Measurements from ENCODE around the gene CYP21A2. TPM values are rescaled to one million over a fixed set of nuclear protein-coding genes. Genes with fewer than 3 reads are reported as not detected.

CYP21A2 gene
- total and polyA plus RNA-seq, 2 of the 8 experiments (the other 6 are each of a cell fraction or from before 2014, with no cell fraction given) = 0.22 to 0.23 TPM

- 90% methylated on average over 14 of the region's 14 CpGs; no CpG with 5 or more reads in 1 of the 2 experiments for WGBS, 2 experiments (ENCODE audit: extremely low coverage in 1 of 2, insufficient coverage in 1 of 2, insufficient read length in 1 of 2, insufficient replicate concordance in 2 of 2, low coverage in 1 of 2, low lambda C conversion rate in 2 of 2, missing lambda C conversion rate in 1 of 2)
- FAIRE-seq = no peak
- no peak overlapping the region for H4K5ac ChIP-seq (ENCODE audit: insufficient read length, low read depth, low read length)
- H3K14ac ChIP-seq (ENCODE audit: insufficient read length) = no peak overlapping the region
- H4K91ac ChIP-seq (replicated peaks; ENCODE audit: insufficient read length, low read length) = no peak overlapping the region
- no peak overlapping the region for H2BK5ac ChIP-seq (ENCODE audit: low read depth, low read length)
- no peaks in the 10 kb centered on the region for H3K23me2 ChIP-seq (ENCODE audit: low read depth, low read length)
- no peak overlapping the region for H2AK5ac ChIP-seq (ENCODE audit: low read depth, low read length)
- H3K23ac ChIP-seq (ENCODE audit: insufficient read length) = no peak overlapping the region
- no peak overlapping the region for H2BK120ac ChIP-seq (replicated peaks; ENCODE audit: low read depth, low read length)
- no peaks in the 10 kb centered on the region for H3K79me1 ChIP-seq (ENCODE audit: low read depth, low read length)
- H3K79me2 ChIP-seq (ENCODE audit: control insufficient read depth in 1 of 2, insufficient read depth in 2 of 2, low read length in 2 of 2) = no peaks in the 10 kb centered on the region
- POLR2A ChIA-PET (ENCODE audit: partially characterized antibody) = no interaction called here
- CTCF ChIA-PET (ENCODE audit: partially characterized antibody) = interaction anchor here (4.1 kb wide), 1 partner anchor 18 kb away, joined by 19 read pairs; no protein-coding TSS in a partner anchor
- H3K4me2 ChIP-seq (ENCODE audit: insufficient read depth in 1 of 2, low read depth in 2 of 2, low read length in 2 of 2) = no peak overlapping the region
- no peak overlapping the region for H3K4me3 ChIP-seq (ENCODE audit: extremely low read depth in 1 of 4, insufficient read depth in 2 of 4, low read depth in 3 of 4, low read length in 4 of 4)
- no peak overlapping the region for H3K27ac ChIP-seq (ENCODE audit: low read depth, low read length)
- no peaks in the 10 kb centered on the region for H3K4me1 ChIP-seq (replicated peaks in 1 of 4; ENCODE audit: control insufficient read depth in 3 of 4, insufficient read depth in 4 of 4, low read length in 3 of 4)
- no peak overlapping the region for H3K9ac ChIP-seq (replicated peaks in 1 of 4; ENCODE audit: extremely low read depth in 1 of 4, low read depth in 3 of 4, low read length in 3 of 4)
- no peak overlapping the region for H3K4ac ChIP-seq (replicated peaks; ENCODE audit: insufficient read length, low read depth, low read length)
- no peaks in the 10 kb centered on the region for H4K20me1 ChIP-seq (replicated peaks in 1 of 2; ENCODE audit: control insufficient read depth in 1 of 2, insufficient read depth in 2 of 2, low read length in 2 of 2)
- H2AFZ ChIP-seq (ENCODE audit: low read length) = no peak overlapping the region
- no peak overlapping the region for H4K8ac ChIP-seq (ENCODE audit: extremely low read depth, insufficient read depth, low read length)
- no peaks in the 10 kb centered on the region for H3K27me3 ChIP-seq (replicated peaks in 1 of 4; ENCODE audit: control insufficient read depth in 3 of 4, extremely low read depth in 1 of 4, insufficient read depth in 3 of 4, low read length in 3 of 4)
- no peak for DNase-seq (ENCODE audit: low read depth in 1 of 2, low spot score in 2 of 2)
- no peak overlapping the region for H2BK15ac ChIP-seq (ENCODE audit: low read length)
- no peak overlapping the region for H3K18ac ChIP-seq (ENCODE audit: extremely low read depth, low read length)
- no peak overlapping the region for H2BK12ac ChIP-seq (ENCODE audit: low read depth, low read length)
- H3K36me3 ChIP-seq (ENCODE audit: control insufficient read depth in 2 of 4, insufficient read depth in 4 of 4, low read length in 3 of 4) = no peaks in the 10 kb centered on the region
- H3K9me3 ChIP-seq (ENCODE audit: insufficient read depth in 2 of 2, low read depth in 1 of 2, low read length in 1 of 2) = no peaks in the 10 kb centered on the region
- no peak overlapping the region for H3K56ac ChIP-seq (replicated peaks; ENCODE audit: insufficient read length, low read depth, low read length)
- H2BK20ac ChIP-seq (ENCODE audit: low read length) = no peak overlapping the region
- TF ChIP-seq TEAD4 (IDR thresholded peaks at IDR 0.05; ENCODE audit: low read depth, low read length) (no peak), CBX5 (IDR thresholded peaks at IDR 0.05; ENCODE audit: low read depth, low read length) (no peak), TAF1 (IDR thresholded peaks at IDR 0.05; ENCODE audit: low read depth, low read length) (no peak), CTCF (IDR thresholded peaks at IDR 0.05; ENCODE audit: control extremely low read depth in 1 of 3, insufficient read depth in 1 of 3, low read depth in 1 of 3, low read length in 3 of 3) (no peak), NANOG (IDR thresholded peaks at IDR 0.05; ENCODE audit: insufficient read depth, low read depth, low read length, poor library complexity, severe bottlenecking) (no peak), SP2 (IDR thresholded peaks at IDR 0.05; ENCODE audit: low read length) (no peak), ASH2L (IDR thresholded peaks at IDR 0.05; ENCODE audit: low read length) (no peak), E2F6 (IDR thresholded peaks at IDR 0.05) (no peak)
- TF ChIP-seq, protein P1, sequence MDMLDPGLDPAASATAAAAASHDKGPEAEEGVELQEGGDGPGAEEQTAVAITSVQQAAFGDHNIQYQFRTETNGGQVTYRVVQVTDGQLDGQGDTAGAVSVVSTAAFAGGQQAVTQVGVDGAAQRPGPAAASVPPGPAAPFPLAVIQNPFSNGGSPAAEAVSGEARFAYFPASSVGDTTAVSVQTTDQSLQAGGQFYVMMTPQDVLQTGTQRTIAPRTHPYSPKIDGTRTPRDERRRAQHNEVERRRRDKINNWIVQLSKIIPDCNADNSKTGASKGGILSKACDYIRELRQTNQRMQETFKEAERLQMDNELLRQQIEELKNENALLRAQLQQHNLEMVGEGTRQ (IDR thresholded peaks at IDR 0.05; ENCODE audit: low read length) = no peak
- TF ChIP-seq, protein P2, sequence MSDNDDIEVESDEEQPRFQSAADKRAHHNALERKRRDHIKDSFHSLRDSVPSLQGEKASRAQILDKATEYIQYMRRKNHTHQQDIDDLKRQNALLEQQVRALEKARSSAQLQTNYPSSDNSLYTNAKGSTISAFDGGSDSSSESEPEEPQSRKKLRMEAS (IDR thresholded peaks at IDR 0.05) = no peak
Observed at GRCh38 chr6:32064706-32065105, 26.5 kb downstream of the CYP21A2 start.
